HCT116 (cell line): ENCODE results near the gene DMGDH. TPM values are rescaled to one million over a fixed set of nuclear protein-coding genes. Genes with fewer than 3 reads are reported as not detected.

ENCODE experiments used
- ATAC-seq: fragments of 200-7000 bp; cut with Tn5 transposase; 2 replicates; pipeline ENCODE4 v1.9.1; 2020; ENCODE audit warnings: mild to moderate bottlenecking, moderate library complexity
- BruUV-seq: library from RNA; stranded (reverse); fragments of 400-500 nt; replicated peaks from 2 replicates; lab custom pipeline; 2021; lab: Mats Ljungman, UMichigan
- CTCF ChIA-PET: fragments of 300-600 bp; sonication (Branson Sonifier 250); formaldehyde crosslinking; loops from one replicate; lab custom pipeline; 2021; ENCODE audit warnings: antibody characterized with exemption; lab: Charles Lee
- POLR2A ChIA-PET: fragments of 300-600, 350-600 bp; sonication (Branson Sonifier 250); formaldehyde crosslinking; loops from one replicate; lab custom pipeline; 2021; ENCODE audit warnings: antibody characterized with exemption; lab: Charles Lee
- RAD21 ChIA-PET, 2 experiments: fragments of 300-600 bp; sonication (Branson Sonifier 250); formaldehyde crosslinking; loops; one replicate each; lab custom pipeline; 2023; ENCODE audit warnings: low total read pairs in 2 of 2; ENCODE audit not compliant: uncharacterized antibody in 2 of 2, unreplicated experiment in 2 of 2, low non-redundant PET in 1 of 2; lab: Charles Lee
- DNase-seq: peaks from one replicate; pipeline ENCODE4 v3.0.0-alpha.2; 2010; ENCODE audit warnings: low read depth, low spot score
- H2AFZ ChIP-seq: fragments of 200-600 bp; shearing (Covaris generic), sonication (generic); 2 replicates; pipeline ENCODE4 v1.6.1; 2017; ENCODE audit warnings: low read depth, mixed run types, mixed read lengths, antibody characterized with exemption, low read length; ENCODE audit not compliant: poor library complexity, severe bottlenecking
- H3K27ac ChIP-seq: 2 replicates; pipeline ENCODE4 v1.5.1; 2012; ENCODE audit warnings: low read depth, low read length
- H3K27me3 ChIP-seq: fragments of 200-600 bp; sonication (generic); 2 replicates; pipeline ENCODE4 v1.6.1; 2016; ENCODE audit warnings: mixed run types, low read length, mixed read lengths; ENCODE audit not compliant: insufficient read depth
- H3K36me3 ChIP-seq, 2 experiments: fragments of 200-500 bp in 1 of 2; fragments of 200-600 bp in 1 of 2; sonication (Bioruptor generic) in 1 of 2; sonication (generic) in 1 of 2; 2 replicates each; pipeline versions ENCODE4 v1.5.1 to v1.6.1; 2014 to 2016; ENCODE audit warnings: low read length in 2 of 2, inconsistent platforms in 1 of 2, mixed read lengths in 1 of 2, mixed run types in 1 of 2; ENCODE audit not compliant: insufficient read depth in 2 of 2, control insufficient read depth in 1 of 2
- H3K4me1 ChIP-seq, 2 experiments: fragments of 200-600 bp in 1 of 2; sonication (generic) in 1 of 2; 2 replicates each; pipeline versions ENCODE4 v1.5.1 to v1.6.1; 2012 to 2017; ENCODE audit warnings: low read length in 2 of 2, inconsistent platforms in 1 of 2, mild to moderate bottlenecking in 1 of 2, mixed read lengths in 1 of 2, mixed run types in 1 of 2, moderate library complexity in 1 of 2; ENCODE audit not compliant: insufficient read depth in 2 of 2, control insufficient read depth in 1 of 2
- H3K4me2 ChIP-seq: fragments of 200-600 bp; sonication (generic); 2 replicates; pipeline ENCODE4 v1.6.1; 2017; ENCODE audit warnings: mixed run types, low read length, mixed read lengths
- H3K4me3 ChIP-seq, 2 experiments: fragments of 200-600 bp in 1 of 2; sonication (generic) in 1 of 2; replicated peaks in 1 of 2; 2 replicates each; pipeline ENCODE4 v1.5.1; 2011 to 2016; ENCODE audit warnings: low read length in 2 of 2, control low read depth in 1 of 2, low read depth in 1 of 2, mild to moderate bottlenecking in 1 of 2, mixed read lengths in 1 of 2, mixed run types in 1 of 2
- H3K79me2 ChIP-seq: fragments of 200-600 bp; sonication (generic); 2 replicates; pipeline ENCODE4 v1.6.1; 2017; ENCODE audit warnings: mild to moderate bottlenecking, mixed run types, low read length, moderate library complexity, mixed read lengths; ENCODE audit not compliant: insufficient read depth
- H3K9ac ChIP-seq: fragments of 200-600 bp; sonication (generic); 2 replicates; pipeline ENCODE4 v1.6.1; 2016; ENCODE audit warnings: low read length, mixed read lengths
- H3K9me2 ChIP-seq: fragments of 200-600 bp; sonication (generic), shearing (Covaris generic); 2 replicates; pipeline ENCODE4 v1.6.1; 2017; ENCODE audit warnings: mixed run types, mild to moderate bottlenecking, moderate library complexity; ENCODE audit not compliant: insufficient read depth
- H3K9me3 ChIP-seq, 2 experiments: fragments of 200-500 bp in 1 of 2; fragments of 200-600 bp in 1 of 2; sonication (Bioruptor generic) in 1 of 2; sonication (generic) in 1 of 2; 2 replicates each; pipeline ENCODE4 v1.6.1; 2014 to 2017; ENCODE audit warnings: low read length in 2 of 2, mixed read lengths in 2 of 2, inconsistent platforms in 1 of 2, low read depth in 1 of 2, mild to moderate bottlenecking in 1 of 2, mixed run types in 1 of 2, moderate library complexity in 1 of 2; ENCODE audit not compliant: control insufficient read depth in 1 of 2, insufficient read depth in 1 of 2
- H4K20me1 ChIP-seq: fragments of 200-600 bp; sonication (generic), shearing (Covaris generic); 2 replicates; pipeline ENCODE4 v1.6.1; 2017; ENCODE audit warnings: mixed run types, mild to moderate bottlenecking, moderate library complexity; ENCODE audit not compliant: insufficient read depth
- ATF3 ChIP-seq: IDR thresholded peaks from 2 replicates; pipeline ENCODE4 v1.6.1; 2012
- CEBPB ChIP-seq: IDR thresholded peaks from 2 replicates; pipeline ENCODE4 v1.6.1; 2012; ENCODE audit warnings: low read depth
- CTCF ChIP-seq, 3 experiments: fragments of 200-600 bp in 1 of 3; sonication (generic) in 1 of 3; IDR thresholded peaks in 2 of 3; conservative IDR thresholded peaks in 1 of 3; 2 replicates each; pipeline ENCODE4 v1.5.1; 2012 to 2017; ENCODE audit warnings: low read depth in 2 of 3, low read length in 2 of 3, antibody characterized with exemption in 1 of 3, borderline replicate concordance in 1 of 3, control low read depth in 1 of 3, mild to moderate bottlenecking in 1 of 3, mixed read lengths in 1 of 3, mixed run types in 1 of 3, moderate library complexity in 1 of 3; ENCODE audit not compliant: insufficient read depth in 1 of 3
- EGR1 ChIP-seq: IDR thresholded peaks from 2 replicates; pipeline ENCODE4 v1.6.1; 2012; ENCODE audit warnings: low read depth
- EZH2phosphoT487 ChIP-seq: fragments of 200-600 bp; IDR thresholded peaks from 2 replicates; pipeline ENCODE4 v1.6.1; 2018; ENCODE audit warnings: antibody characterized with exemption, borderline replicate concordance
- FOSL1 ChIP-seq: IDR thresholded peaks from 2 replicates; pipeline ENCODE4 v1.6.1; 2012; ENCODE audit warnings: low read depth
- JUND ChIP-seq: IDR thresholded peaks from 2 replicates; pipeline ENCODE4 v1.6.1; 2012
- POLR2A ChIP-seq: IDR thresholded peaks from 2 replicates; pipeline ENCODE4 v1.7.0; 2011; ENCODE audit warnings: borderline replicate concordance; ENCODE audit not compliant: insufficient read depth, insufficient read length; ENCODE audit errors: extremely low read depth
- POLR2AphosphoS5 ChIP-seq: IDR thresholded peaks from 2 replicates; pipeline ENCODE4 v1.6.1; 2011; ENCODE audit warnings: mild to moderate bottlenecking, low read depth, low read length, moderate library complexity
- SIN3A ChIP-seq: IDR thresholded peaks from 2 replicates; pipeline ENCODE4 v1.6.1; 2012; ENCODE audit warnings: low read depth
- SP1 ChIP-seq: IDR thresholded peaks from 2 replicates; pipeline ENCODE4 v1.6.1; 2012; ENCODE audit warnings: low read depth
- SRF ChIP-seq: IDR thresholded peaks from 2 replicates; pipeline ENCODE4 v1.6.1; 2012; ENCODE audit warnings: low read depth
- TCF7L2 ChIP-seq: IDR thresholded peaks from 2 replicates; pipeline ENCODE4 v1.7.0; 2011; ENCODE audit warnings: borderline replicate concordance, inconsistent platforms; ENCODE audit not compliant: insufficient read depth, insufficient read length; ENCODE audit errors: extremely low read depth
- YY1 ChIP-seq: IDR thresholded peaks from 2 replicates; pipeline ENCODE4 v1.6.1; 2011; ENCODE audit warnings: low read length, low read depth, moderate library complexity, mild to moderate bottlenecking; ENCODE audit not compliant: insufficient replicate concordance; ENCODE audit errors: extremely low read depth
- intact Hi-C: fragments of 100-400 bp; cut with micrococcal nuclease; formaldehyde crosslinking; loops from 2 replicates; pipeline ENCODE4 v1.10.0; 2022
- total RNA-seq: library from RNA; stranded (reverse); gene quantifications from one replicate; pipeline ENCODE4 v1.2.1, GENCODE V29; 2021; ENCODE audit not compliant: unreplicated experiment
- TF ChIP-seq, protein P1 (sequence below): IDR thresholded peaks from 2 replicates; pipeline ENCODE4 v1.6.1; 2011; ENCODE audit warnings: mild to moderate bottlenecking, low read length, moderate library complexity; ENCODE audit not compliant: insufficient replicate concordance; ENCODE audit errors: extremely low read depth
- TF ChIP-seq, protein P2 (sequence below): IDR thresholded peaks from 2 replicates; pipeline ENCODE4 v1.6.1; 2012

DMGDH gene
- total RNA-seq, 1 experiment from 2014 or later = 2.3 TPM

DNA sequence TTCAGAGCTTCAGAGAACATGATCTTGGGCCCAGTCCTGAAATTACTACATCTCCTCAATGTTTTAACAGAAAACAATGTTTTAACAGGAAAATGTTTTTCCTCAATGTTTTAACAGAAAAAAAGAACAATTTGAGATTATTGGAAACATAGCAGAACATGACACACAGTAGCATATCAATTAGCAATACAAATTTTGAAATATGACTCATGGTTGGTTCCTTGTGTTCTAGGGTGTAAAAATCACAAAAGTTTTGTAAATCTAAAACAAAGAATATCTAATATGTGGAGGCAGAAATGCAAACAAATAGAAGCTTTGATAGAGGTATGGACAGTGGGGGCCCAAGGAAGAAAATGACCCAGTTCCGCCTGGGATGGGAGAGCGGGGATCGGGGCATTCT, 61.6 kb downstream of the DMGDH start:
- Histone ChIP-seq H3K4me2 (no peak overlapping the region), H3K9ac (no peak overlapping the region), H3K9me3 (no peaks in the 10 kb centered on the region), H2AFZ (no peak overlapping the region), H3K4me1 (no peaks in the 10 kb centered on the region), H3K27me3 (no peaks in the 10 kb centered on the region), H3K36me3 (no peaks in the 10 kb centered on the region), H3K79me2 (no peaks in the 10 kb centered on the region), H4K20me1 (no peaks in the 10 kb centered on the region), H3K9me2 (no peaks in the 10 kb centered on the region), H3K27ac (no peak overlapping the region), H3K4me3 (no peak overlapping the region)
- ChIA-PET POLR2A (no interaction called here), RAD21 (no interaction called here), CTCF (interaction anchor here (1.3 to 2.7 kb wide), 4 partner anchors 12 to 125 kb away, joined by 4 to 19 read pairs (median 10); no protein-coding TSS in a partner anchor)
- no peak for TF ChIP-seq CEBPB
- TF ChIP-seq TCF7L2 = no peak
- no peak for TF ChIP-seq ATF3
- no peak for TF ChIP-seq EZH2phosphoT487
- no peak for TF ChIP-seq FOSL1
- no peak for TF ChIP-seq YY1
- TF ChIP-seq SP1 = no peak
- no peak for TF ChIP-seq JUND
- TF ChIP-seq POLR2A = no peak
- TF ChIP-seq SRF = no peak
- TF ChIP-seq SIN3A = no peak
- no peak for TF ChIP-seq CTCF (IDR thresholded peaks at IDR 0.05 in 2 of 3, conservative IDR thresholded peaks at IDR 0.05 in 1 of 3; ENCODE audit: borderline replicate concordance in 1 of 3, insufficient read depth in 1 of 3, low read depth in 2 of 3, low read length in 2 of 3)
- TF ChIP-seq, protein P1, sequence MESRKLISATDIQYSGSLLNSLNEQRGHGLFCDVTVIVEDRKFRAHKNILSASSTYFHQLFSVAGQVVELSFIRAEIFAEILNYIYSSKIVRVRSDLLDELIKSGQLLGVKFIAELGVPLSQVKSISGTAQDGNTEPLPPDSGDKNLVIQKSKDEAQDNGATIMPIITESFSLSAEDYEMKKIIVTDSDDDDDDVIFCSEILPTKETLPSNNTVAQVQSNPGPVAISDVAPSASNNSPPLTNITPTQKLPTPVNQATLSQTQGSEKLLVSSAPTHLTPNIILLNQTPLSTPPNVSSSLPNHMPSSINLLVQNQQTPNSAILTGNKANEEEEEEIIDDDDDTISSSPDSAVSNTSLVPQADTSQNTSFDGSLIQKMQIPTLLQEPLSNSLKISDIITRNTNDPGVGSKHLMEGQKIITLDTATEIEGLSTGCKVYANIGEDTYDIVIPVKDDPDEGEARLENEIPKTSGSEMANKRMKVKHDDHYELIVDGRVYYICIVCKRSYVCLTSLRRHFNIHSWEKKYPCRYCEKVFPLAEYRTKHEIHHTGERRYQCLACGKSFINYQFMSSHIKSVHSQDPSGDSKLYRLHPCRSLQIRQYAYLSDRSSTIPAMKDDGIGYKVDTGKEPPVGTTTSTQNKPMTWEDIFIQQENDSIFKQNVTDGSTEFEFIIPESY = no peak
- TF ChIP-seq, protein P2, sequence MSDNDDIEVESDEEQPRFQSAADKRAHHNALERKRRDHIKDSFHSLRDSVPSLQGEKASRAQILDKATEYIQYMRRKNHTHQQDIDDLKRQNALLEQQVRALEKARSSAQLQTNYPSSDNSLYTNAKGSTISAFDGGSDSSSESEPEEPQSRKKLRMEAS = no peak
- no peak for TF ChIP-seq EGR1
- TF ChIP-seq POLR2AphosphoS5 = no peak
- intact Hi-C loops = no loop called here
- BruUV-seq = no TSS peak
- no peak for DNase-seq
- ATAC-seq = no peak
